K562 (cell line): ENCODE measurements around the gene CDC42EP3.

ENCODE experiments used
- BDP1 ChIP-seq: IDR thresholded peaks from 3 replicates; pipeline ENCODE4 v1.6.1; 2011; ENCODE audit not compliant: insufficient read length, insufficient read depth
- KDM4B ChIP-seq, 2 experiments: fragments of 450-650 bp in 1 of 2; sonication (generic) in 1 of 2; IDR thresholded peaks; 2 replicates each; pipeline ENCODE4 v1.6.1; 2016 to 2017; ENCODE audit warnings: borderline replicate concordance in 2 of 2, antibody characterized with exemption in 1 of 2, low read depth in 1 of 2, mild to moderate bottlenecking in 1 of 2
- NR3C1 ChIP-seq: sonication (generic); formaldehyde crosslinking; IDR thresholded peaks from 2 replicates; pipeline ENCODE4 v1.8.1; 2022; ENCODE audit warnings: missing genetic modification reagents
- POLR2A ChIP-seq: fragments of 450-650 bp; conservative IDR thresholded peaks from 2 replicates; pipeline ENCODE4 v1.6.1; 2016
- SNAPC5 ChIP-seq: fragments of 250-450 bp; sonication (Bioruptor Pico); IDR thresholded peaks from 2 replicates; pipeline ENCODE4 v1.8.0; 2021; ENCODE audit warnings: moderate library complexity, mild to moderate bottlenecking, inconsistent platforms
- ZBTB1 ChIP-seq: sonication (generic); formaldehyde crosslinking; IDR thresholded peaks from 2 replicates; pipeline ENCODE4 v1.8.1; 2023; ENCODE audit warnings: missing genetic modification reagents, low read depth, mild to moderate bottlenecking, borderline replicate concordance
- ZNF165 ChIP-seq: fragments of 250-450 bp; sonication (Bioruptor Pico); IDR thresholded peaks from 2 replicates; pipeline ENCODE4 v1.4.0; 2020; ENCODE audit warnings: borderline replicate concordance
- ZNF24 ChIP-seq: fragments of 450-650 bp; IDR thresholded peaks from 2 replicates; pipeline ENCODE4 v1.6.1; 2016
- ZNF274 ChIP-seq: IDR thresholded peaks from 2 replicates; pipeline ENCODE4 v1.6.1; 2011; ENCODE audit warnings: low read depth, mild to moderate bottlenecking, low read length, moderate library complexity, borderline replicate concordance
- ZNF830 ChIP-seq: fragments of 250-450 bp; sonication (Bioruptor Pico); IDR thresholded peaks from 2 replicates; pipeline ENCODE4 v1.5.0; 2021; ENCODE audit warnings: mild to moderate bottlenecking

GRCh38 chr2:37665604-37666362 is 5.7 kb downstream of the CDC42EP3 start:
- TF ChIP-seq NR3C1 (CRISPR knock-in tag): no peak
- no peak for TF ChIP-seq BDP1
- TF ChIP-seq ZNF165 (CRISPR knock-in tag): no peak
- TF ChIP-seq ZNF830 (CRISPR knock-in tag): no peak
- TF ChIP-seq POLR2A: no peak
- TF ChIP-seq ZNF24: no peak
- TF ChIP-seq ZBTB1: no peak
- TF ChIP-seq SNAPC5: no peak
- no peak for TF ChIP-seq ZNF274
- no peak for TF ChIP-seq KDM4B (IDR thresholded peaks at IDR 0.05; ENCODE audit: borderline replicate concordance in 2 of 2, low read depth in 1 of 2)
